LNCaP clone FGC (cell line): ENCODE data around the gene H2BK1.

Experiments used
- DNase-seq: peaks from one replicate; pipeline ENCODE4 v3.0.0-alpha.2; 2011; ENCODE audit warnings: low read depth
- H3K4me3 ChIP-seq: 2 replicates; pipeline ENCODE4 v1.5.1; 2011; ENCODE audit warnings: mild to moderate bottlenecking, low read depth, low read length, control low read depth
- TF ChIP-seq, protein P1 (sequence below): IDR thresholded peaks from 2 replicates; pipeline ENCODE4 v1.5.1; 2012; ENCODE audit warnings: mild to moderate bottlenecking; ENCODE audit not compliant: control insufficient read depth, insufficient read depth; ENCODE audit errors: extremely low read depth

The H2BK1 gene

DNA sequence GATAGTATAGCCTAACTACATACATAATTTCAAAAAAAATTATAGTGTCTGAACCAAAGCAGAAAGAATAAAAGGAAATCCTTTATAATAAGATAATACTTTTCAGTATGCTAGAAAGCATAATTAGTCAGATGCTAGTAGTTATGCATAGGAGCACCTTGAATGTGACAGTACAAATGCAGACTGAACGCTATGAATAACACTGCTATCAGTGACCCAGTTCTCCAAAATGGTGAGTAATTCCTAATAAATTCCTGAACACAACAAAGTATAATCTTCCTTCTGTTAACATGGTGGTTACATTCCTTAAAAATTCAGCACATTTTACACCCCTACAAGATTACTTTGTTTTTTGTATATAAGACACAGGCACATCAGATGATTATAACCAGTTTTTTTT, 20.8 kb upstream of the H2BK1 start:
- TF ChIP-seq, protein P1, sequence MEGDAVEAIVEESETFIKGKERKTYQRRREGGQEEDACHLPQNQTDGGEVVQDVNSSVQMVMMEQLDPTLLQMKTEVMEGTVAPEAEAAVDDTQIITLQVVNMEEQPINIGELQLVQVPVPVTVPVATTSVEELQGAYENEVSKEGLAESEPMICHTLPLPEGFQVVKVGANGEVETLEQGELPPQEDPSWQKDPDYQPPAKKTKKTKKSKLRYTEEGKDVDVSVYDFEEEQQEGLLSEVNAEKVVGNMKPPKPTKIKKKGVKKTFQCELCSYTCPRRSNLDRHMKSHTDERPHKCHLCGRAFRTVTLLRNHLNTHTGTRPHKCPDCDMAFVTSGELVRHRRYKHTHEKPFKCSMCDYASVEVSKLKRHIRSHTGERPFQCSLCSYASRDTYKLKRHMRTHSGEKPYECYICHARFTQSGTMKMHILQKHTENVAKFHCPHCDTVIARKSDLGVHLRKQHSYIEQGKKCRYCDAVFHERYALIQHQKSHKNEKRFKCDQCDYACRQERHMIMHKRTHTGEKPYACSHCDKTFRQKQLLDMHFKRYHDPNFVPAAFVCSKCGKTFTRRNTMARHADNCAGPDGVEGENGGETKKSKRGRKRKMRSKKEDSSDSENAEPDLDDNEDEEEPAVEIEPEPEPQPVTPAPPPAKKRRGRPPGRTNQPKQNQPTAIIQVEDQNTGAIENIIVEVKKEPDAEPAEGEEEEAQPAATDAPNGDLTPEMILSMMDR = no peak
- no peak overlapping the region for H3K4me3 ChIP-seq
- DNase-seq = no peak

DNA sequence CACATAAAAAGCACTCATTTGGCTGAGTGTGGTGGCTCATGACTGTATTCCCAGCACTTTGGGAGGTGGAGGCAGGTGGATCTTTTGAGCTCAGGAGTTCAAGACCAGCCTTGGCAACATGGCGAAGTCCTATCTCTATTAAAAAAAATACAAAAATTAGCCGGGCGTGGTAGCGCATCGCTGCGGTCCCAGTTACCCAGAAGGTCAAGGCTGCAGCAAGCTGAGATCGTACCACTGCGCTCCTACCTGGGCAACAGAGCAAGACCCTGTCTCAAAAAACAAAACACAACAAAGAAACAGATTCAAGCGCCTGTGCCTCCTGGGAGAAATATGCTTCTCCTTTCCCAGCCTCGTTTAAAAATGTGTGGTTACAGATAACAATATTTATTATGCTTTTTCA, 19.0 kb upstream of the H2BK1 start:
- no peak overlapping the region for H3K4me3 ChIP-seq
- DNase-seq = no peak
- TF ChIP-seq, protein P1 = no peak

DNA sequence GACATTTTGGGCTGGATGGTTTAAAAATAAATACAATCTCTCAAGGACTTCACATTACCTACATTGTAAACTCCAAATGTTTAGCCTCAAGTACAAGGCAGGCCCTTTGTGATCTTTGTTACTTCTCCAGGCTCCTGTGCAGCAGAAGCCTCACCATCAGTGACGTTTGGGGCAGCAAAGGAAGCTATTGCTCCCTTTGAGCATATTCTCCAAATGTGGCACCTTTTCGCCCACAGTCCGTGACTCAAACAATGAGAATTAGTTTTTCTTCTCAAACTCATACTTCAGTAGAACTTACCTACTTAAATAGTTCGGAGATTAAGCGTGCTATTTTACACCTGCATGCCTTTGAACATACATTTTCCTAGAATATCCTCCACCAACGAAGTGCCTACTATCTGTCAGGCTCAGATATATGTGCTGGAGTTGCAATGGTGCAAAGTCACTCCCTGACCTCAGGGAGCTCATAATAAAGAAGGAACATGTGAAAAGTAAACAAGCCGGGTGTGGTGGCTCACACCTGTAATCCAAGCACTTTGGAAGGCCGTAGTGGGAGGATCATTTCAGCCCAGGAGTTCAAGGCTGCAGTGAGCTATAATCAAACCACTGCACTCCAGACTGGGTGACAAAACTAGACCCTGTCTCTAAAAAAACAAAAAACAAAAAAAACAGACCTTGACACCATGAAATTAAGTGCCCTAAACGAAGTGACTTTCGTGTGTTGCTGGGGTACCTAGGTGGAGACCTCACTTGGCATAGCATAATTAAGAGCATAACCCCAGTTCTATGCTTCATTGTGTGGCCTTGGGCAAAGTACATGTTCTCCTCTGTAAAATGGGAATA, 18.0 kb upstream of the H2BK1 start:
- no peak for DNase-seq
- H3K4me3 ChIP-seq = peak overlapping the region; percentile 99
- TF ChIP-seq, protein P1 = no peak

DNA sequence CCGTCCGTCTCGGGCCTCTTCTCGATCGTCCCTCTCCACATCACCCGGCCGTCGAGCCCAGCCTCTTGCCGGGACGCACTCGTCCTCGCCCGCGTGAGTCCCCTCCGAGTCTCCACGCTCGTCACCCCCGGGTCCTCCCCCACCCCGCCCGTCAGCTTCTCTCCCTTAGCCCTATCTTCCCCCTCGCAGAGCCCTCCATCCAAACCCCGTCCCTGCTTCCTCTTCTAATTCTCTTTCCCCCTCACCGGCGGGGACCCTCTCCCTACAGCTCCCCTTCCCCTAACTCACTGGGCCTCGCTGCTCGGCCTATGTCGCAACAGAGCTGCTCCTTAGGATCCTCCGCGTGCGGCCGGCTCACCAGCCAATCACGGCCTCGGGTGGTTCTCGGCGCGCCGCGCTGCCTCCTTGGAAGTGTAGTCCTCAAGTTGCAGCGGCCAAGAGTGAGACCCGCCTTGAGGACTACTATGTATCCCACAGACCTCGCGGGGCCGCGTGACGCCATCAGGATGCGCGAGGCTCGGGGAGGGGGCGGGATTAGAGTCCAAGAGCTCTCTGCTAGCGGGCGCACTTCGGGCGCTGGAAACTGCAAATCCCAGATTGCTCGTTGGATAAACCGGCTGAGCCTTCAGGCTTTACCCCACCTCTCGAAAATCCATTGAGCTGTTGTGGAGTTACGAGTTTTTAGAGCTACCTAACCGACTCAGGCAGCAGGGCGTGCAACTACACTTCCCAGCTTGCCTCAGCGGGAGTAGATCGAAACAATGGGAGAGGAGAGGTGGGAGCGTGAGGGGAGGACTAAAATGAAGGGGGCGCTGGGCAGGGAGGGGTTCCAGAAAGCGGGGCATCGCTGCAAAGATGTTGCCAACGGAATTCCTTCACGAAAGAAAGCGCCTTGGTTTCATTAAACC, 16.8 kb upstream of the H2BK1 start, which contains the start of gene ABCF2:
ABCF2 (minus strand) TSS at position 331 of the 908 bp plus-strand sequence. CDS start 747 bp downstream, outside the sequence.
- peak within 1 kb of the TSS; percentile 99 for H3K4me3 ChIP-seq
- TF ChIP-seq, protein P1 = no peak
- DNase-seq = peak; percentile 98

DNA sequence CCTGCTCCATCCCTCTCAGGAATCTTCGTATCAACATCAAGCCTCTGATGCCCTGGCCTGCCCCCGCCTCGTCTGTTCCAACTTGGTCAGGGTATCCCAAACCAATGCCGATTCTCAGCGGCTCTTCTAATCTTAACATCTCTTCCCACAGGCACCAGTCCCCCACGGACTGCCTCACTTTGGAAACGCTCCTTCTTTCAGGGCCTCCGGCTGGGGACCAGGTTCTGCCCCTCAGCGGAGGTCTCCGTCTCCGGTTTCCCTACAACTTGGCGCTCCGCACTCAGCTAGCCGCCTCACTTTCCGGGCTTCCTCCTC, 16.2 kb upstream of the H2BK1 start:
- TF ChIP-seq, protein P1 = no peak
- no peak for DNase-seq
- H3K4me3 ChIP-seq = peak overlapping the region; percentile 99

DNA sequence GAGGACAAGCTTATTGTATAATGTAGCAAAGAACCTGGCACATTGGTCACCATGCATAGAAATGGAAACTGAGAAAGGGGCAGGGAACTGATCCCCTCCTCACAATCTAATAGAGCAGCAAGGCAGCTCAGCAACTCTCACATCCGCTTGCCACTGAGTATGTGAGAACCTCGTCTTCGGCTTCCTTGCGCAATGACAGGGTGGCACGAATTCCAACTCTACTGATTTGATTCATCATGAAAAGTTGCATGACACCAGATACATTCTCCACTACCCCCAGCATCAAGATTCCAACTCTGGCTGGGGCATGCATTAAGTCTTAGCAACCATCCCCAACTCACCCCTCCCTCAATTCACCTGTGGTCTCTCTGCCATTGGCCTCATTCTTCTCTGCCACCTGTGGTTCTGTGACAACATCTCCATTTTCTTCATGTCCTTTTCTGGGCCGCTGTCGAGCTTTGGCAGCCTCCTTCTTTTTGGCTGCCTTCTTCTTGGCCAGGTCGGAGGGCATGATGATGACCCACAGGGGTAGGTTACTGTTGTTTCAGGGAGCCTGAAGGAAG, 15.7 kb upstream of the H2BK1 start:
- TF ChIP-seq, protein P1 = no peak
- DNase-seq = no peak
- H3K4me3 ChIP-seq = peak overlapping the region; percentile 99
